ENCODE data around the gene SLC27A2. TPM values are rescaled to one million over a fixed set of nuclear protein-coding genes. Genes with fewer than 3 reads are reported as not detected.

SLC27A2 gene
- total RNA-seq, 6 donors from 2014 or later = 0.66 to 18.2 (median 2.5) TPM

DNA sequence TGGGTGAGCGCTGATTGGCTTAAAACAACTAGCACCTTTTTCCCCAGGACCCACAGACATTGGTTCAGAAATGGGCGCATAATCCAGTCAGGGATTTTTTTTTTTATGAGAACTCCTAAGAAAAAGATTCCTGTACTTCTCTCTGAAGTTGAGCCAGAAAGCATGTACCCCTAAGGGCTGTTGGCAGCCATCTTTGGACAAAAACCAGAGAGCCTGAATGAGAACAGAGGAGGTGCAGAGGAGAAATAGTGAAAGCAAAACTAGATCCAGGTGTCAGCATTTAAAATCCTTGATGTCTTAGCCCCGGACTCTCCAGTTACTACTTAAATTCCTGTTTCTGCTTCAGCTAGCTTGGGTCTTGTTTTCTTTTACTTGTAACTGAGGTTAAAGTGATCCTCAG, 1.9 kb upstream of the SLC27A2 start:
- DNase-seq (no peak), ATAC-seq (ENCODE audit: low FRiP score in 2 of 2) (no peak)
- Histone ChIP-seq H3K27ac (no peak overlapping the region), H3K9me3 (no peaks in the 10 kb centered on the region), H3K27me3 (no peaks in the 10 kb centered on the region), H3K36me3 (no peaks in the 10 kb centered on the region), H3K4me3 (no peak overlapping the region), H3K4me1 (peaks cover 4 to 16% (median 15%) of the 10 kb centered on the region in 4 donors)
- no peak for TF ChIP-seq POLR2AphosphoS5 (IDR thresholded peaks at IDR 0.05)
- TF ChIP-seq EP300 (IDR thresholded peaks at IDR 0.05) = no peak
- no peak for TF ChIP-seq CTCF (IDR thresholded peaks at IDR 0.05)
- TF ChIP-seq POLR2A (IDR thresholded peaks at IDR 0.05) = no peak
- 85 to 87% methylated on average over 3 of the region's 3 CpGs for WGBS, 2 donors

DNA sequence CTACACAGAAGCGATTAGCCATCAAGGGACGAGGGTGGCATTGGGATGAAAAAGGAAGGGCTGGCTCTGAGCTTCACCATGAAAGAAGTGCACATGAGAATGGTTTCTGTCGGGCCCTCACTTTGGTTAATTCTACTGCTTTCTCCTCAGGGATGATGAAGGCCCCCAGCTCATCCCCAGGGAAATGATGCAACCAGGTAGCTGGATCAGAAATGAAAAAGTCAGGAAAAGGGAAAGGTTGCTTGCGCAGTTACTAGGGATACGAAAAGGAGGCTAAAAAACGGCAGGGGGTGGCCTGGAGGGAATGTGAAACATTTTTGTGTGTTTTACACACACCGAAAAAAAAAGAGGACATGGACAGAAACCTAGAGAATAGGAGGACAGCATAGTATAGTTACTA, 1.4 kb upstream of the SLC27A2 start:
- no peak for TF ChIP-seq POLR2AphosphoS5 (IDR thresholded peaks at IDR 0.05)
- no peak for TF ChIP-seq CTCF (IDR thresholded peaks at IDR 0.05)
- no peak for TF ChIP-seq POLR2A (IDR thresholded peaks at IDR 0.05)
- no peak for TF ChIP-seq EP300 (IDR thresholded peaks at IDR 0.05)
- Histone ChIP-seq H3K36me3 (no peaks in the 10 kb centered on the region), H3K27me3 (no peaks in the 10 kb centered on the region), H3K4me3 (no peak overlapping the region), H3K9me3 (no peaks in the 10 kb centered on the region), H3K27ac (no peak overlapping the region), H3K4me1 (peaks cover 4 to 16% (median 15%) of the 10 kb centered on the region in 4 donors)
- 69 to 80% methylated on average over 7 of the region's 7 CpGs for WGBS, 2 donors
- ATAC-seq (ENCODE audit: low FRiP score in 2 of 2) (no peak), DNase-seq (no peak)

DNA sequence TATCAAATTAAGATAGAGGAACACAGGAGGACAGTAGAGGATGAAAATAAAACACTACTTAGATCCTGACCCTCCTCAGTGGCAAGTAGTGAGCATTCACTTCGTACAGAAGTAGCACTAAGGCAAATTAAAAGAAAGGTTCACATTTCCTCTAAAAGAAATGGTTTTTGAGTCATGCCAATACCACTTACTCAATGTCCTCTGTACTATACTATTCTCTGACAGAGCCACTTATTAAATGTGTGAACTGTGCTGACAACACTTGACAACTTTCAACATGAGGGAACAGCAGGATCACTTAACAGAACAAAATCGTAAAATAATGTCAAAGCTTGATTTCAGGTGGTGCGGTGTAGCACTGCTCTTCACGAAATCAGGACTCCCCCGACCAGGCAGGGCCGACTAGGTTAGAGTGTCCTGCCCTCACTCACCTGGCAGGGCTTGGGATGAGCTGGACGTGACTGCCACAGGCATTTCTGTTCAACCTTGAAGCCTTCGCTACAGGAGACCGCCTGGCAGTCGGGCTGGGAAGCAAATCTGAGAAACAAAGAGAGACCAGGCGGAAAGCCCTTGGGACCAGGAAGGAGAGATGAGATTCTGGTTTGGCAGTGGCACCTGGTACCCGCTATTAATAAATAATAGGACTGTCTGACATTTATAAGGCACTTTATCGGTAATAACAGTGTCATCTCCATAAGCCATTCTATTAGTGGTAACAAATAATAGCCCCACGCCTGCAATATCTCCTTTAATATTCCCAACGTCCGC, 611 bp upstream of the SLC27A2 start:
- Histone ChIP-seq H3K36me3 (no peaks in the 10 kb centered on the region), H3K27ac (no peak overlapping the region), H3K9me3 (no peaks in the 10 kb centered on the region), H3K4me1 (peaks cover 4 to 16% (median 15%) of the 10 kb centered on the region in 4 donors), H3K4me3 (peak overlapping the region in 3 of 4 donors; percentile 45 to 66 (median 62)), H3K27me3 (no peaks in the 10 kb centered on the region)
- DNase-seq = no peak
- 42 to 46% methylated on average over 16 of the region's 16 CpGs for WGBS, 2 donors
- TF ChIP-seq EP300 (IDR thresholded peaks at IDR 0.05) = no peak
- TF ChIP-seq POLR2AphosphoS5 (IDR thresholded peaks at IDR 0.05) = no peak
- TF ChIP-seq CTCF (IDR thresholded peaks at IDR 0.05) = no peak
- no peak for TF ChIP-seq POLR2A (IDR thresholded peaks at IDR 0.05)
- ATAC-seq (ENCODE audit: low FRiP score in 2 of 2) = no peak

DNA sequence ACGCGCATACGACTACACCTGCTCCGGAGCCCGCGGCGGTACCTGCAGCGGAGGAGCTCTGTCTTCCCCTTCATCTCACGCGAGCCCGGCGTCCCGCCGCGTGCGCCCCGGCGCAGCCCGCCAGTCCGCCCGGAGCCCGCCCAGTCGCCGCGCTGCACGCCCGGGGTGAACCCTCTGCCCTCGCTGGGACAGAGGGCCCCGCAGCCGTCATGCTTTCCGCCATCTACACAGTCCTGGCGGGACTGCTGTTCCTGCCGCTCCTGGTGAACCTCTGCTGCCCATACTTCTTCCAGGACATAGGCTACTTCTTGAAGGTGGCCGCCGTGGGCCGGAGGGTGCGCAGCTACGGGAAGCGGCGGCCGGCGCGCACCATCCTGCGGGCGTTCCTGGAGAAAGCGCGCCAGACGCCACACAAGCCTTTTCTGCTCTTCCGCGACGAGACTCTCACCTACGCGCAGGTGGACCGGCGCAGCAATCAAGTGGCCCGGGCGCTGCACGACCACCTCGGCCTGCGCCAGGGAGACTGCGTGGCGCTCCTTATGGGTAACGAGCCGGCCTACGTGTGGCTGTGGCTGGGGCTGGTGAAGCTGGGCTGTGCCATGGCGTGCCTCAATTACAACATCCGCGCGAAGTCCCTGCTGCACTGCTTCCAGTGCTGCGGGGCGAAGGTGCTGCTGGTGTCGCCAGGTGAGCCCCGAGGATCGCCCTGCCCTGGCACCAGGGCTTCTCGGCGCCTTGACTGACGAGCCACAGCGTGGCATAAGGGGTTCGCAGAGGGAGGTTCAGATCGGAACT, 420 bp downstream of the SLC27A2 start:
- peak; percentile 54 to 90 for DNase-seq
- no peak overlapping the region for H3K27ac ChIP-seq
- 3 to 8% methylated on average over 8 to 33 of the region's 80 CpGs for WGBS, 2 donors
- peak overlapping the region; percentile 19 to 66 (median 54) for H3K4me3 ChIP-seq
- no peaks in the 10 kb centered on the region for H3K27me3 ChIP-seq
- H3K9me3 ChIP-seq = no peaks in the 10 kb centered on the region
- TF ChIP-seq POLR2AphosphoS5 (IDR thresholded peaks at IDR 0.05) (no peak), CTCF (IDR thresholded peaks at IDR 0.05) (no peak), POLR2A (IDR thresholded peaks at IDR 0.05) (no peak), EP300 (IDR thresholded peaks at IDR 0.05) (no peak)
- peak; percentile 44 to 74 for ATAC-seq (ENCODE audit: low FRiP score in 2 of 2)
- no peaks in the 10 kb centered on the region for H3K36me3 ChIP-seq
- peaks cover 4 to 16% (median 15%) of the 10 kb centered on the region in 4 donors for H3K4me1 ChIP-seq
